Endothelial cell of umbilical vein (primary cell): Measurements from ENCODE around the gene RAI1. TPM values are rescaled to one million over a fixed set of nuclear protein-coding genes. Genes with fewer than 3 reads are reported as not detected.

Source experiments
- BruUV-seq: library from RNA; stranded (reverse); fragments of 400-500 nt; replicated peaks from 2 replicates; lab custom pipeline; 2021; lab: Mats Ljungman, UMichigan
- CTCF ChIA-PET: fragments of 300-600, 350-600 bp; sonication (Branson Sonifier 250); formaldehyde crosslinking; loops from one replicate; lab custom pipeline; 2021; ENCODE audit warnings: antibody characterized with exemption, inconsistent platforms; lab: Charles Lee
- POLR2A ChIA-PET: fragments of 300-600, 350-600 bp; sonication (Branson Sonifier 250); formaldehyde crosslinking; loops from one replicate; lab custom pipeline; 2021; ENCODE audit warnings: antibody characterized with exemption, inconsistent platforms; lab: Charles Lee
- DNase-seq: peaks from one replicate; pipeline ENCODE4 v3.0.0-alpha.2; 2011; ENCODE audit warnings: low read depth, low spot score
- FAIRE-seq: peaks from 2 replicates; lab custom pipeline; 2011; peaks lifted over from hg19 to GRCh38; lab: Jason Lieb, UNC
- H2AFZ ChIP-seq: 2 replicates; pipeline ENCODE4 v1.6.0; 2012; ENCODE audit warnings: low read depth, low read length, control low read depth, inconsistent platforms
- H3K27ac ChIP-seq: 2 replicates; pipeline ENCODE4 v1.5.1; 2011; ENCODE audit warnings: low read depth, mild to moderate bottlenecking, control low read depth, low read length, moderate library complexity; ENCODE audit not compliant: insufficient read depth
- H3K27me3 ChIP-seq, 2 experiments: 2 replicates each; pipeline versions ENCODE4 v1.6.0 to v1.6.1; 2011; ENCODE audit warnings: low read length in 2 of 2, mixed read lengths in 1 of 2; ENCODE audit not compliant: control insufficient read depth in 2 of 2, insufficient read depth in 2 of 2
- H3K36me3 ChIP-seq, 2 experiments: 2 replicates in 1 of 2; 3 replicates in 1 of 2; pipeline ENCODE4 v1.5.1; 2011; ENCODE audit warnings: low read length in 2 of 2, mild to moderate bottlenecking in 1 of 2, moderate library complexity in 1 of 2; ENCODE audit not compliant: control insufficient read depth in 2 of 2, insufficient read depth in 2 of 2; ENCODE audit errors: extremely low read depth in 1 of 2
- H3K4me1 ChIP-seq: 3 replicates; pipeline ENCODE4 v1.5.1; 2011; ENCODE audit warnings: mild to moderate bottlenecking, low read length; ENCODE audit not compliant: control insufficient read depth, insufficient read depth; ENCODE audit errors: extremely low read depth
- H3K4me2 ChIP-seq: 2 replicates; pipeline ENCODE4 v1.6.1; 2011; ENCODE audit warnings: low read length, control low read depth, mixed read lengths; ENCODE audit not compliant: insufficient read depth
- H3K4me3 ChIP-seq, 3 experiments: fragments of 200-600 bp in 1 of 3; sonication (generic), shearing (Covaris generic) in 1 of 3; replicated peaks in 1 of 3; 2 replicates each; pipeline ENCODE4 v1.5.1; 2011 to 2016; ENCODE audit warnings: control low read depth in 3 of 3, low read length in 3 of 3, mild to moderate bottlenecking in 2 of 3, inconsistent platforms in 1 of 3, low read depth in 1 of 3, moderate library complexity in 1 of 3; ENCODE audit not compliant: insufficient read depth in 1 of 3
- H3K79me2 ChIP-seq: 2 replicates; pipeline ENCODE4 v1.6.0; 2012; ENCODE audit warnings: low read length, inconsistent platforms; ENCODE audit not compliant: control insufficient read depth, insufficient read depth
- H3K9ac ChIP-seq: replicated peaks from 2 replicates; pipeline ENCODE3; 2011; ENCODE audit warnings: low read length, control low read depth; ENCODE audit not compliant: insufficient read depth; ENCODE audit errors: extremely low read depth
- H3K9me1 ChIP-seq: replicated peaks from 3 replicates; pipeline ENCODE4 v1.6.0; 2011; ENCODE audit warnings: mild to moderate bottlenecking, low read length; ENCODE audit not compliant: control insufficient read depth, insufficient read depth; ENCODE audit errors: extremely low read depth
- H3K9me3 ChIP-seq: replicated peaks from 2 replicates; pipeline ENCODE4 v1.5.1; 2012; ENCODE audit warnings: low read length, inconsistent platforms; ENCODE audit not compliant: control insufficient read depth, insufficient read depth
- H4K20me1 ChIP-seq: replicated peaks from 2 replicates; pipeline ENCODE3; 2011; ENCODE audit warnings: mild to moderate bottlenecking, low read length; ENCODE audit not compliant: control insufficient read depth, insufficient read depth; ENCODE audit errors: extremely low read depth
- CTCF ChIP-seq, 2 donors: IDR thresholded peaks; 1 replicate in 1 of 2; 2 replicates in 1 of 2; pipeline ENCODE4 v1.5.1; 2011; ENCODE audit warnings: low read length in 2 of 2, mild to moderate bottlenecking in 2 of 2, moderate library complexity in 2 of 2, control low read depth in 1 of 2, inconsistent platforms in 1 of 2, low read depth in 1 of 2; ENCODE audit not compliant: insufficient read depth in 1 of 2; ENCODE audit errors: extremely low read depth in 1 of 2
- EZH2 ChIP-seq: IDR thresholded peaks from 2 replicates; pipeline ENCODE4 v1.6.1; 2012; ENCODE audit warnings: borderline replicate concordance, low read depth, mild to moderate bottlenecking, moderate library complexity, low read length, inconsistent platforms; ENCODE audit not compliant: severe bottlenecking
- FOS ChIP-seq: IDR thresholded peaks from 2 replicates; pipeline ENCODE4 v1.6.1; 2011; ENCODE audit warnings: mild to moderate bottlenecking, low read length, moderate library complexity, borderline replicate concordance; ENCODE audit not compliant: insufficient read depth
- GATA2 ChIP-seq: IDR thresholded peaks from 2 replicates; pipeline ENCODE4 v1.7.0; 2011; ENCODE audit warnings: low read depth, mild to moderate bottlenecking, moderate library complexity, mixed read lengths, low read length; ENCODE audit not compliant: insufficient read length, insufficient read depth
- JUN ChIP-seq: IDR thresholded peaks from 2 replicates; pipeline ENCODE4 v1.6.1; 2011; ENCODE audit warnings: borderline replicate concordance, low read depth; ENCODE audit not compliant: insufficient read length, insufficient read depth
- MAX ChIP-seq: IDR thresholded peaks from 2 replicates; pipeline ENCODE4 v1.6.1; 2011; ENCODE audit not compliant: insufficient read depth, insufficient read length
- MYC ChIP-seq: IDR thresholded peaks from one replicate; pipeline ENCODE4 v1.6.1; 2011; ENCODE audit warnings: mild to moderate bottlenecking, low read depth, low read length
- POLR2A ChIP-seq: IDR thresholded peaks from 2 replicates; pipeline ENCODE4 v1.6.1; 2012; ENCODE audit warnings: low read depth, mild to moderate bottlenecking, control low read depth, low read length
- POLR2AphosphoS5 ChIP-seq: IDR thresholded peaks from 2 replicates; pipeline ENCODE4 v1.6.1; 2012; ENCODE audit warnings: low read depth, mild to moderate bottlenecking, control low read depth, low read length, moderate library complexity; ENCODE audit not compliant: insufficient read depth
- dilution Hi-C: fragments of 300-500 bp; cut with MboI; formaldehyde crosslinking; loops from one replicate; pipeline ENCODE4 v1.15.0; 2019; ENCODE audit warnings: low sequenced_read_pairs; ENCODE audit not compliant: extremely low pct_ligation_motif_present
- intact Hi-C: fragments of 100-400 bp; cut with micrococcal nuclease; formaldehyde crosslinking; loops from one replicate; pipeline ENCODE4 v1.10.0; 2022
- polyA plus RNA-seq, 4 experiments: library from polyadenylated mRNA; depleted of rRNA in 3 of 4; stranded (reverse) in 3 of 4; unstranded in 1 of 4; fragments of >200 nt; gene quantifications; 2 replicates each; pipeline versions ENCODE4 v1.2.1 to v1.2.3, GENCODE V29; 2011 to 2012; ENCODE audit warnings: missing spikeins in 1 of 4
- total RNA-seq: library from RNA; stranded (reverse); gene quantifications from 2 replicates; pipeline ENCODE4 v1.2.3, GENCODE V29; 2021

RAI1 gene
- total and polyA plus RNA-seq, 2 donors (not counting 3 experiments of a cell fraction or from before 2014, with no cell fraction given): 7.8 to 43.3 TPM

GRCh38 chr17:17675416-17675815 lies 5.8 kb upstream of the RAI1 start:
- H3K27ac ChIP-seq: no peak overlapping the region
- no peak overlapping the region for H2AFZ ChIP-seq
- no peak overlapping the region for H3K4me2 ChIP-seq
- BruUV-seq: no TSS peak
- H3K4me3 ChIP-seq: no peak overlapping the region
- H3K4me1 ChIP-seq: peaks cover 20% of the 10 kb centered on the region
- peaks cover 6 to 11% of the 10 kb centered on the region in 2 experiments for H3K27me3 ChIP-seq
- intact Hi-C loops (no loop called here), dilution Hi-C loops (no loop called here)
- H4K20me1 ChIP-seq: no peaks in the 10 kb centered on the region
- CTCF ChIA-PET: interaction anchor here (0.6 to 0.8 kb wide), 2 partner anchors 9 to 252 kb away, joined by 3 to 4 read pairs; no protein-coding TSS in a partner anchor
- POLR2A ChIA-PET: no interaction called here
- no peaks in the 10 kb centered on the region for H3K9me3 ChIP-seq
- no peak for TF ChIP-seq JUN
- TF ChIP-seq CTCF (IDR thresholded peaks at IDR 0.05; ENCODE audit: extremely low read depth in 1 of 2, insufficient read depth in 1 of 2, low read depth in 1 of 2, low read length in 2 of 2): no peak
- TF ChIP-seq MAX: no peak
- no peak for TF ChIP-seq EZH2
- TF ChIP-seq POLR2A: no peak
- no peak for TF ChIP-seq FOS
- no peak for TF ChIP-seq GATA2
- no peak for TF ChIP-seq MYC
- TF ChIP-seq POLR2AphosphoS5: no peak
- H3K36me3 ChIP-seq: no peaks in the 10 kb centered on the region
- no peaks in the 10 kb centered on the region for H3K9me1 ChIP-seq
- H3K79me2 ChIP-seq: no peaks in the 10 kb centered on the region
- FAIRE-seq: no peak
- no peak overlapping the region for H3K9ac ChIP-seq
- DNase-seq: no peak
